Astrocyte (in vitro differentiated cells and primary cell): ENCODE measurements around the gene CDC16.

ENCODE experiments used
- CTCF ChIP-seq: IDR thresholded peaks from 2 replicates; pipeline ENCODE4 v1.5.1; 2011; ENCODE audit warnings: low read depth, mild to moderate bottlenecking, inconsistent platforms, low read length, moderate library complexity; ENCODE audit not compliant: insufficient read depth
- EZH2 ChIP-seq: IDR thresholded peaks from 2 replicates; pipeline ENCODE4 v1.6.1; 2012; ENCODE audit warnings: mild to moderate bottlenecking, low read length, inconsistent platforms; ENCODE audit not compliant: insufficient read depth

- TF ChIP-seq CTCF (no peak), EZH2 (no peak)
These were observed 26.8 kb downstream of the CDC16 start for GRCh38 chr13:114261328-114261965.
